Fibroblast of skin of left quadriceps (primary cell): ENCODE data around the gene HABP2.

Experiments
- DNase-seq, 2 experiments: peaks; one replicate each; pipeline ENCODE4 v3.0.0-alpha.2; 2013; ENCODE audit warnings: low read depth in 2 of 2

Gene HABP2

DNA sequence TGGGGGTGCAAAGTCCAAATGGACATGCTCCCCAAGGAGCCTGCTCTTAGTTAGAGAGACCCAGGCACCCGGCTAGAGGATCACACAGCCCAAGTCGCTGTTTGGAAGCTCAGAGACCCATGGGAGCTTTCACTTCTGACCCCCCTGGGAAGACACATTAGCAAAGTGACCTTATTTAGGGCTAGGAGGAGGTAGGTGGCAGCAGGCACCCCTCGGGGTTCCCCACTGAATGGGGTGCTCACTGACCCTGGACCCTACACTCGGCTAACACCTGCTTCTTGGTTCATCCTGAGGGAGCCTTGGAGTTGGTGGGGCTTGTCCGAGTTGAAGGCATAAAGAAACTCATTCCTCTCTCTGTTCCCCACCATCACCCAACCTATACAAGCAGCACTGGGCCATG lies 27.1 kb upstream of the HABP2 start:
- no peak for DNase-seq

DNA sequence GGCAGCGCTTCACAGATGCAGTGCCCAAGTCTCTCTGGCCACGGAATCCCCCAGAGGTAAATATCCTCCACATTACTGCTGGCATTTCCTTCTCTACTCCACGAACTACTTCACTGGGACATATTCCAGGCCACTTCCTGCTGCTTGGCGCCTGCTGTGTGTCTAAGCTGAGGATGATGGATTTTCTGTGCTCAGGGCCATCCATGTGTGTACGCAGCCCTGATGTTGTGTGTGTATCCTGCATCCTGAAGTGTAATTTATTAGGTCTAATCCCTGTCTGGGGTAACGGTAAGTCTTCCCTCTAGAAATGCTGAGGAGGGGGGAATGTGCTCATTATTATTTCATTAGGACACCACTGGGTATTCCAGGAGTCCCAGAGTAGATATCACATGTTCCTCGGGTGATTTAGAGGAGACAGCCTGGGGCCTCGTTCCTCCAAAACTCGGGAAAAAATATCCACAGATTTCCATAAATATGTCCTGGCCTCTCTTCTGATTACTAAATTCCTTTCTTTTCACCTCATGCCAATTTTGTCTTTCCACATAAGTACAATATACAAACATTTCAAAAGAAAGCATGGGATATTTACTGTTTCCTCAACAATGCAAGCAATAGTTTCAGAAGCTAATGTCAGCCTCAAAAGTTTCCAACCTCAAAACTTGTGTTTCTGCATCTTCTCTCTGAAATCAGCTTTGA lies 25.5 kb upstream of the HABP2 start:
- DNase-seq, result no peak

DNA sequence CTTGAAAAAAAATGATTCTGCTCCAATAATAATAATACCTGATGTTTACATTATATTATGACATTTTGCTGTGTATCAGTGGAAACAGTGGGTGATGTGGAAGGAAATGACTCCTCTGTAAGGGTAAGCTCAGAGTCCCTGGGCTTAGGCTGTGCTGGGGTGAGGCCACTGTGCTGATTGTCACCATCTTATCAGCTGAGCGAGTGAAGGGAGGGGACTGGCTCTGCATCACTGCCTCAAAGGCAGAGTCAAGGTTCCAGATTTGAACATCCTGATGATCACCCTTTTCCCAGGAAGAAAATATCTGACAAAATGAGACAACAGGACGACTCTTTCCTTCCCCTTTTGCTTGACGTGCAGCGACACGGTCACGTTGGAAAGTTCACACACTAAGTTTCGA lies 24.0 kb upstream of the HABP2 start:
- DNase-seq, result no peak

DNA sequence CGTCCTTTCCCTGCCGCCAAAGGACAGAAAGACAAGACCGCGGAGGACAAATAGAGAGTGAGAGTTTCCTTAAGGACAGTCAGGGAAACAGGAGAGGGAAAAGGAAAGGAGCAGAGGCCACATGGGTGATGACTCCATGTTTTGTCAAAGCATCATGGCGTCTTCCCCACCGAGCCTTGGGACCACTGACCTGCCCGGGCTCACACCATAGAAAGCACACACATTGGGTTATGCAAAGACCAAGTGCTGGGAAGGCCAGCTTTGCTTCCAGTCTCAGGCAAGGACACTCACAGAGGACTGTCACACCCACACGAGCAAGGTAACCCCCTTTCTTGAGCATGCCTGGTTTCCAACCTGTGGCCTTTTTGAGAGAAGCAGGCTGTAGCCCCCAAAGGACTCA lies 23.3 kb upstream of the HABP2 start:
- DNase-seq, result no peak

DNA sequence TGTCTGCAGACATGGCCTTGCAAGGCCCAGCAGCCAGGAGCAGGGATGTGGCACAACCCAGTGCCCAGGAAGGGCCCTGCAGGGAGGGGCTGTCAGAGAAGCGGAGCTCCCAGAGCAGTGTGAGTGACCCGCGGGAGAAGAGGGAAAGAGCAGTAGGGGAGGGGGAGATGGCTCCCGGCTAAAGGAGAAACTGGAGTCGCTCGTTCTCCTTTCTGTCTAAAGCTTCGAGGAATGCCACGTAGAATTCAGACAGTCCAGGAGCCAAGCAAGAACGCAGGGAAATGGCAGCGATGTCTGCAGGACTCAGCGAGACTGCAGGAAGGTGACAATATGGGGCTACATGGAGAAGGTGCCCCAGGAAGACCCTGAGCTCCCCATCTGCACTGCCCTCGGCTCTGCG lies 22.4 kb upstream of the HABP2 start:
- no peak for DNase-seq

DNA sequence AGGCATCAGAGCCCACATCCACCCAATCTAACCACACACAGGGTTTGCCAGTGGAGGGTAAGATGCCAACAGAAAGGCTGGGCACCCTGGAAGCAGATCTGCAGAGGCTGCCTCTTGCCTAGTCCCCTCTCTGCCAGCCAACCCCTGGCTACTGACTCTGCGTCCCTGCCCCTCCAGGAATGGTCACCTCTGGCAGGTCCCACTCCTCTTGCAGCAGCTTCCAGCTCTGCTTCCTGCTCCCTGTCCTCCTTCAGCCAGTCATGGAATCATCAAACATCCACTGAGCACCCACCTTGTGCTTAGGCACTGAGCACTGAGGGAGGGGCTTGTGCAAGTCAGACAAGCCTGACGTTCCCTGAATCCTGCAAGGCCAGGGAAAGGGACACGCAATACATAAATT lies 20.1 kb upstream of the HABP2 start:
- no peak for DNase-seq

DNA sequence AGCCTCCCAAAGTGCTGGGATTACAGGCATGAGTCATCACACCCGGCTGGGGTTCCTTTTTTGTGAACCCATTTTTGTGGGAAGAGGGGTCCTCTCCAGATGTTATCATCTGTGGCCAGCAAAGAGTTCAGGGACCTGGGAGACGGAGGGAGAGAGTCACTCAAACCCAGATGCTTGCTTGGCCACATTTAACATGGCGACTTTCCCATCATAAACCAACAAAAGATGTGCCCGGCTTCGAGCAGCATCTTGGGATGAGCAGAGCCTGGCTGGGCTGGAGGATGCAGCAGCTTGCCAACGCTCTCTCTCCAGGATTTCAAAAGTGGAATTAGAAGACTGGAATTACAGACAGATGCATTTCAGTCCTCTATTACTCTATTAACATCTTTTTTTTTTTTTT lies 19.1 kb upstream of the HABP2 start:
- no peak for DNase-seq

DNA sequence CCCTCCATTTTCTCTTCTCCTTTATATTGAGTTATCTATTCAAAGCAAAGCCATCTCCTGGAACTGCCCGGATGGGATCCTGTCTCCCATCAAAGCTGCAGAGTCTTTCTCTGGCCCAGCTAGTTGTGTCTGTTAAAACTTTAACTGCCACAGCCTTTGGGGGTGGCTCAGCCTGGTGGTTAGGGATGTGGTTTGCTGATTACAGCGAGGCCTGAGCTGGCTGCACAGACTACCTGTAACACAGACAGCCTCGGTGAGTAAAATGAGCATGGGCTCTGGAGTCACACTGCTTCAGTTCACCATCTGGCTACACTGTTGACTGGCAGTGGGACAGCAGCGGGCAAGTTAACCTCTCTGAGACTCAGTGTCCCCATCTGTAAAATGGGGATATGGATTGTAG lies 18.4 kb upstream of the HABP2 start:
- DNase-seq, result no peak

DNA sequence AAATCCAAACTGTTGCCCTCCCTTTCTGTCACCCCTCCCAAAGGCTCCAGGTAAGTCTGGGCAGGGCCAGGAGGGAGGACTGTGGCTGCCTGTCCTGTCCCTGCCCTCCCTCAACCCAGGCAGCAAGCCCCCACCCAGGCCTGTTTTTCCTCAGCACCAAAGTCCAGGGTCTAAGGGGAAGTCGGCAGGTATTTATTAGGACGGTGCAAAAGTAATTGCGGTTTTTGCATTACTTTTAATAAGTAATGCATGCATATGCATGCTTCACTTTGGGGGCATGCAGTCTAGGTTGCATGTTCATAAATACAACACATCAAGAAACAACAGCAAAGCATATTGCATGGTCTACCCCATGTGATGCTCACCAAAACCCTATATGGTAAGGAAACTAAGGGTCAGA lies 15.2 kb upstream of the HABP2 start:
- DNase-seq, result no peak

DNA sequence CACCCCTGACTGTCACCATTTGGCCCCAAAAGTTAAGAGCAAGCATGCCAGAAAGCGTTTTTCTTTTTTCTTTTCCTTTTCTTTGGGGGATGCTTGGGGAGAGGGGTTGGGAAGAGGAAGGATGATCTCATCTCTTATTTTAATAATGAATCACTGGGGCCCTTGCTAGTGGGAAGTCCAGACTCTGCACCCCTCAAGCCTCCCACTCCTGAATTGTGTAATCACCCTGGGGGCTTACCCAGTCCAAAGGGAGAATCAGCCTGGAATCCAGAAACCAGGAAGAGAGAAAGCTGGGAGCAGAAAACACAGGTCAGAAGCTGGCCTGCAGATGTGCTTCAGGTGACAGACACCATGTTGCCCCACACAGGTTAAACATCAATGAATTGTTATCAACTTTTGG lies 14.7 kb upstream of the HABP2 start:
- no peak for DNase-seq

DNA sequence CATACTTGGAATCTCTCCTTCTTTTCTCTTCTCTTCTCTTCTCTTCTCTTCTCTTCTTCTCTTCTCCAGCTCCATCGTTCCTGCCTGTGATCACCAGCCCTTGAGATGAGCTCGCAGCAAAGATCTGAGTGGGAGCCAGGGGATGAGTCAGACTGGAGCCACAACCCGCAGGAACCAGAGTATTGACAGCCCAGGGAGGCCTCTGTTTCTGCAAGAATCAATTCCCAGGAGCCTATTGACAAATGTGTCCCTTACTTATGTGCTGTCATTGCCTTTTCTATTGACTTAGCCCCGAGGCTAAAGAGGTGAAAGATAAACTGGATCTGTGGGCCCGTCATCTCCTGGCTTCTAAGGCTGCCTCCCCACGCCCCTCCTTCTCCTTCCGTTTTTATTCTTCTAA lies 13.1 kb upstream of the HABP2 start:
- peak in 1 of 2 experiments; percentile 49 for DNase-seq

DNA sequence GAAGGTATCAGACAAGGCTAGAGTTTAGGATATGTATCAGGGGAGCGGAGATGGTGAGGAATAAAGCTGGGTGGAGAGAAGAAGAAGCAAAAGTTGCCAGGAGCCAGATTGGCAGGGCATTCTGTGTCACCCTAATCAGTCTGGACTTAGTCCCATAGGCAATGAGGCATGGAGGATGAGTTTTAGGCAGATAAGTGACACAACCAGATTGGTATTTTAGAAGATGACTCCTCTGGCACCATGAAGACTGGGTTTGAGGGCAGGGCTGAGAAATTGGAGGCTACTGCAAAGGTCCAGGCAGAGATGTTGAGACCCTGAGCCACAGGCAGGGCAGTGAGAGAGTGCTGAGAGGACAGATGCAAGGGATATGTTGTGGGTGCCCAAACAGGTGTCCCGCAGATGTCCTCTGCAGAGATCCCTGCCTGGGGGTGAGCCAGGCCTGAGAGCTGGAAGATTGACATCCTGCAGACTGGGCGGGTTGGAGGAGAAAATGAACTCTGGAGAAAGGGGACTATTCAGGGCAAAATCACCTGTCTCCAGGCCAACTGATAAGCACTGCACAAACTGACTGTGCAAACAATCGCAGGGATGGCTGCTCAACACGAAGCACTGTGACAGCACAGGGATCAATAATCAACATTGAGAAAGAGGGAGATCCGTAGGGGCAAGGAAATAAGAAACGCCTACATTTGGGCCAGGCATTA lies 11.9 kb upstream of the HABP2 start:
- DNase-seq, result no peak

DNA sequence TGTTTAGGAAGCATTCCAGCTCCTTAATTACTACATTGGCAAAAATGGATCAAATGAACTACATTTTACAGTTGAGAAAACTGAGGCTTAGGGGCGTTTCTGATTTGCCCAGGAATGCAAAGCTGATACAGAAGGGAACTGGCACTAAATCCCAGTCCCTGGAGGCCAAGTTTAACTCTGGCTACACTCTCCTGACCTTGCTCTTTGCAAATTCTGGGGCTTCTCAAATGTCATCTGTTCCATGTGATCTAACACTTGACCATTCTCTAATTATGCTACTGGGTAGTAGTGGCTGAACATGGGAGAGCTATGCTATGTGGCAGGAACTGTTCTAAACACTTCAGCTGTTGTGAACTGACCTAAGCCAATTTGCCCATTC lies 11.3 kb upstream of the HABP2 start:
- DNase-seq, result no peak

DNA sequence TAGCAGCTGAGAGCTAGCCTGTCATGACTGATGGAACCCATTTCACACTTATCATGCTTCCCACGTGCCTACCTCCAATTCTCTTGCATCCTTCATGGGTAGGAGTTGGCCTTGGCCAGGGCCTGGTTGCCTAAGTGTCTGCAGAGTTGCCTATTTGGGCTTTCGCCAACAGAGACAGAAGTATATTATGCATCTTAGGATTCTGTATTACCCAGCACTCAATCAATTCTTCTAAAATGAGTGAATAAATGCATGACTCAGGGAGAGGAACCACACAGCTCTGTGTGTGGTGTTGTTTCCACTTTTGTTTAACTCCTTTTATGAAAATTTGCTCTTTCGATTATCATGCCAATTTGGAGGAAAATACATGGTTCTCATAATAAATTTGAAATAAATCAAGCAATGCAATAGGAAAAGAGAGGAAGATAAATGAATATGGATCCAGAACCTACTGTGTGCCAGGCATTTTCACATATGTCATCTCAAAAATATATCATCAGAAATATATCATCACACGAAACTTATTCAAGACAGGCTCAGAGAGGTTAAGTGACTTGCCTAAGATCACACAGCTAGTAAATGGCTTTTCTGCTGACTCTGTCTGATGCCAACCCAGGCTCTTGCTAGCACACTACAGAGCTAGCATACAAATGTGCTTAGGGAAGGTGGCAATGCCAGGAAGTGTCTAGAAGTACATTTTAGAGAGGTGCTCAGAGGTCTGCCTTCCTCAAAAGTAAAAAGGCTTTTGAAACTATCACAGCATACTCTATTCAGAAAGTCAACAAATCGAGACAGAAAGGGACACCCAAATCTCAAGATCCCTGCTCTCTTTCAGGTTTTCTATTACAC lies 9.5 kb upstream of the HABP2 start:
- no peak for DNase-seq

DNA sequence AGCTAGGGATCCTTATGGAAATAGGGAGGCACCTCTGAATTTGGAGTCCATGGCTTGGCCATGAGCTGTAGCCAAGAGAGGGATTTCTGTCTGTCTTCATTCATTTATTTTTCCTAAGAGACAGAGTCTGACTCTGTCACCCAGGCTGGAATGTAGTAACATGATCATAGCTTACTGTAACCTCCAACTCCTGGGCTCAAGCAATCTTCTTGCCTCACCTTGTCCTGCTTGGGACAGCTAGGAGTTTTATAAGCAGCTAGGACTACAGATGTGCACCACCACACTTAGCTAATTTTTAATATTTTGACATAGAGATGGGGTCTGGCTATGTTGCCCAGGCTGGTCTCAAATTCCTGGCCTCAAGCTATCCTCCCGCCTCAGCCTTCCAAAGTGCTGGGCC lies 8.5 kb upstream of the HABP2 start:
- DNase-seq, result no peak

DNA sequence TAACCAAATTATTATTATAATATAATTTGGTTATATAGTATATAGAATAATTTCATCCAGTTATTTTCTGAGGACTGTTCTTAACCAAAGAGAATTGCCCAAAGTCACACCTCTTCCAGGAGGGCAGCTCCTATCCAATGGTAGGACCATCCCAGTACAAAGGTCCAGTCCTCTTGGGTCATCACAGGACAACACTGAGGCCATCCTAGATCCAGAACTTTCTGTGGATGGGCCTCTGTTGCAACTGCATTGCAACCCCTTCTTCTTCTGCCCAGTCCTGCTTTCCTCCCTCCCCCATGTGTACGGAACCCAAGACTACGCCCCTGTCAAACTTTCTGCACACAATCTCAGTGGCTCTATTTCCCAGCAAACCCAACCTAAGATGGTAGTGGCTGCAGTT lies 5.4 kb upstream of the HABP2 start:
- no peak for DNase-seq

DNA sequence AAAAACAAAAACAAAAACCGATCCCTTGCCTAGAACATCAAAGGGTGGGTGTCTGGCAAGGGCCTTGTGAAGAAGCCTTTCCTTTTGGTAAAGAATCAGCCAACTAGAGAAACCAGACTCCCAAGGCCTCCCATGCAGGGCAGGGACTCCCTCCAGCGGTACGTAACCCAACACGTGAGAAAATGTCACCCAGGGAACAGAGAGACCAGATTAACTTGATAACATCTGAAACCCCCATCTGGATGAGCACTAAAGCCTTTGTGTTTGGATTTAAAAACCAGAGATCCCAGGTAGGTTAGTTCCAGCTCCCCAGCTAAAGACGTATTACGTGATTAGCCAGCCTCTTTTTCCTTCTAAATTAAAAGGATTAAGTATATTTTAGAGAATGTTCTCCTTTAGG lies 3.0 kb upstream of the HABP2 start:
- no peak for DNase-seq

DNA sequence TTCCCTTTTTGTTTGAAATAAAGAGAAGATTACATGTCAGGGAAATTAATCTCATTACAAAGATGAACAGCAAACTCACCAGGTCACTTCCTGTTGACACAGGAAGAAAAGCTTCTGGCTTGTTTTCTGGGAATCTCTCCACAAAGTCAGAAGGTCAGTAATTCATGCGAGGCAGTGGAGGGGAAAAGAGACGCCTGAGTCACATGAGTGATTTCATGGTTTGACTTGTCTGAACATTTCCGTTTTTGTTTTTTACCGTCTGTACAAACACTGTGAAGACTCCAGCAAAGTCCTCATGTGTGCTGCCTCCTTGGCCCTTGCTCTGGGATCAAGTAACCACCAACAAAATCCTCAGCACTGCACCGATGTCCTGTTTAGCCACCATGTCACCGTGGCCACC lies 2.5 kb upstream of the HABP2 start:
- no peak for DNase-seq

DNA sequence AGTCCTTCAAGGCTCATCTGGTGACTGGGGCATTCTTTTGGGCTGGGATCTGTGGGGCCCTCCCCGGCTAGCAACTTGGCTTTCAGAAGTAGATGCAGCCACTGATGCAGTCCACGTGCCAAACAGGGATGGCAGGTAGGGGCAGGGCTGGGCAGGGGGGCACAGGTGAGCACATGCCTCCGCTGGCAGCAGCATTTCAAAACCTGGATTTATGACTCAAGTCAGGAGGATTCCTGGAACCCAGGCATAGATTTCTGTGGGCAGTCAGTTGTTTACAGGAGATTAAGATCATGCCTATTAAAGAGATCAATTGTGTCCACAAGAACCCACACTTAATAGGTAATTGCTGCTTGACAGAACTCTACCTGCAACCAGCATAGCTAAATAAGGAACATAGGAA lies 839 bp upstream of the HABP2 start:
- no peak for DNase-seq

DNA sequence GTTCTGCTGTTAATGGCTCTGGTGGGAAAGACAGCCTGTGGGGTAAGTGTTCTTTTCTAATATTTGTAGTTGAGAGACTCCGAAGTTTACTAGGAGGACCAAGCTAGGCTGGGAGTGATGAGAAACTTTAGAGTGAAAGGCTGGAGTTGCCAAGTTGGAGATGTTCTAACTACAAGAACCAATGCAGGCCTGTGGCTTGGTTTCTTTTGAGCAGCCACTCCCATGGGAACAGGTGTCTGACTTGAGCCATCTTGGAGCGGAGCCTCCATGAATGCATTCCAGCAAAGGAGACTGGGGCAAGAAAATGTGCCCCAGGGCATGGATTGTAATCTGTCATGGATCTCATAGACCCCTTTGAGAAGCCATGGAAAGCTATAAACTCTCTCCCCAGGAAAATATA lies 296 bp downstream of the HABP2 start:
- no peak for DNase-seq

DNA sequence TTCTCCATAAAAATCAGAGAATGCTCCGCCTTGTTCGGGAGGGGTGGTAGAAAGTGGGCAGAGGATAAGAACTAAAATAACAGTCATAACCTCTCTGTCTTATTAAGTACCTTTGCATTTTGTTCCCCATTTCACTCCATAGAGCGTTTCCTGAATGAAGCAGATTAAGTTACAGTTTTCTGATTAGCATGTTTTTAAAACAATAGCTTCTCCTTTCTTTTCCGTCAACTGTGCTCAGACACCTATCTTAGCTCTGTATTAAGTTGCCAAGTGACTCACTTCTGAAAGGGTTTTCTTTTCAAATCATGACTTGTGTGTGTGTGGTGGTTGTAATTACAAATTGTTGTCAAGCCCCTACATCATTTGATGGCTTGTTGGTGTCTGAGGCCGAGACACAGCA lies 1.4 kb downstream of the HABP2 start:
- DNase-seq, result no peak

DNA sequence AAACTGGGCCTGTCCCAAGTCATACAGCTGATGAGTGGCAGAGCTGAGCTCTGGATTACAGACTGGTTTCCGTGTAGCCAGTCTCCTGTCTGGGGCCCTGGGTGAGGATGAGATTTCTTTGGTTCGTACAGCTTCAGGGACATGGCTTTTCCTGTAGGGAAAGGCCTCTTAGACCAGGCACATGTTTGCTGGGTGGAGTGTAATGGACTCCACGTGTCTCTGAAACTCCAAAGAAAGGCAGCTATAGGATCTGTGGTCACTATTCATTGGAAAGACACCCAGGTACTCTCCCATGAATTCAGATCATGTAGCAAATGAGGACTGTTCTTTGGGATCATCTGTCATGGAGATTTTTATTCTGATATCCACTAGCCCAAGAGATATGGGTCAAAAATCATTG lies 2.4 kb downstream of the HABP2 start:
- no peak for DNase-seq

DNA sequence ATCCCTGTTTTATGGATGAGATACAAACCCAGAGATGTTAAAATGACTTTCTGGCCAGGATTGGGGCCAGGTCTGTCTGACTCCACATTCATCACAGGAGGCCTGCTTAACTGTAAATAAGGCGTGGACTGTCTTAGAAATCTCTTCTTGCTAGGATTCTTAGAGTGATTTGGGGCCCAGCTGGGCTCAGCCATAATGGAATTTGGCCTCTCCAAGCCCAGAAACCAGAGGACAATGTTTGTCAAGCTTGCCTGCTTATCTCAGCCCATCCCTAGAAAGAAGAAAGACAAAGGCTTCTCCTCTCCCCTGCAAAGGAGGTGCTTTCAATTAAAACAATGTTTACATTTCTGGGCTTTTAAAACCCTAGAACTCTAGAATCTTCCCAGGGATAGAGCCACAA lies 2.9 kb downstream of the HABP2 start:
- no peak for DNase-seq
